IMR-90 (cell line): Measurements from ENCODE around the gene MDM2. TPM values are rescaled to one million over a fixed set of nuclear protein-coding genes. Genes with fewer than 3 reads are reported as not detected.

Experiments used
- ATAC-seq: fragments of 200-7000 bp; cut with Tn5 transposase; 2 replicates; pipeline ENCODE4 v1.9.1; 2020; ENCODE audit warnings: low read depth, mild to moderate bottlenecking, moderate library complexity
- BruUV-seq: library from RNA; stranded (reverse); fragments of 400-500 nt; replicated peaks from 2 replicates; lab custom pipeline; 2021; lab: Mats Ljungman, UMichigan
- CTCF ChIA-PET: fragments of 300-600 bp; formaldehyde crosslinking; extraction: SDS; loops from one replicate; lab custom pipeline; 2021; ENCODE audit warnings: antibody characterized with exemption; lab: Yijun Ruan, JAX
- POLR2A ChIA-PET: fragments of 300-600 bp; sonication (Branson Sonifier 250); formaldehyde crosslinking; loops from one replicate; lab custom pipeline; 2022; ENCODE audit warnings: antibody characterized with exemption; ENCODE audit not compliant: unreplicated experiment; lab: Charles Lee
- DNase-seq: peaks from one replicate; pipeline ENCODE4 v3.0.0; 2013
- H2AFZ ChIP-seq: replicated peaks from 2 replicates; pipeline ENCODE3; 2013; ENCODE audit warnings: low read length, mild to moderate bottlenecking; ENCODE audit not compliant: poor library complexity
- H2AK5ac ChIP-seq: 2 replicates; pipeline ENCODE4 v1.6.1; 2013; ENCODE audit warnings: low read depth, low read length, inconsistent platforms
- H2AK9ac ChIP-seq: replicated peaks from 2 replicates; pipeline ENCODE3; 2013; ENCODE audit warnings: mild to moderate bottlenecking, low read depth, low read length, moderate library complexity; ENCODE audit not compliant: poor library complexity
- H2BK120ac ChIP-seq: 2 replicates; pipeline ENCODE4 v1.6.1; 2013; ENCODE audit warnings: low read depth, low read length, inconsistent platforms
- H2BK15ac ChIP-seq: 3 replicates; pipeline ENCODE4 v1.6.1; 2013; ENCODE audit warnings: low read depth, low read length, inconsistent platforms
- H2BK20ac ChIP-seq: 2 replicates; pipeline ENCODE4 v1.6.1; 2013; ENCODE audit warnings: low read depth, mild to moderate bottlenecking, inconsistent platforms, low read length, moderate library complexity
- H2BK5ac ChIP-seq: 2 replicates; pipeline ENCODE4 v1.6.1; 2013; ENCODE audit warnings: mild to moderate bottlenecking, low read depth, low read length, inconsistent platforms; ENCODE audit not compliant: poor library complexity, severe bottlenecking
- H3K14ac ChIP-seq: replicated peaks from 2 replicates; pipeline ENCODE4 v1.6.1; 2013; ENCODE audit warnings: low read depth, low read length, inconsistent platforms
- H3K18ac ChIP-seq: 2 replicates; pipeline ENCODE4 v1.6.1; 2013; ENCODE audit warnings: low read depth, low read length, control low read depth
- H3K23ac ChIP-seq: 2 replicates; pipeline ENCODE4 v1.6.1; 2013; ENCODE audit warnings: low read depth, low read length, inconsistent platforms
- H3K27ac ChIP-seq: 2 replicates; pipeline ENCODE4 v1.5.1; 2013; ENCODE audit warnings: mild to moderate bottlenecking, control low read depth, low read length; ENCODE audit not compliant: insufficient read depth
- H3K27me3 ChIP-seq: 2 replicates; pipeline ENCODE4 v1.6.1; 2013; ENCODE audit warnings: low read length; ENCODE audit not compliant: control insufficient read depth, insufficient read depth
- H3K36me3 ChIP-seq: 2 replicates; pipeline ENCODE4 v1.6.1; 2013; ENCODE audit warnings: low read length, mixed read lengths; ENCODE audit not compliant: control insufficient read depth, insufficient read depth
- H3K4ac ChIP-seq: 2 replicates; pipeline ENCODE4 v1.6.1; 2013; ENCODE audit warnings: low read depth, low read length, inconsistent platforms
- H3K4me1 ChIP-seq: 2 replicates; pipeline ENCODE4 v1.6.1; 2013; ENCODE audit warnings: low read length, mixed read lengths; ENCODE audit not compliant: control insufficient read depth, insufficient read depth
- H3K4me2 ChIP-seq: 2 replicates; pipeline ENCODE4 v1.6.1; 2013; ENCODE audit warnings: low read depth, mild to moderate bottlenecking, control low read depth, low read length, moderate library complexity
- H3K4me3 ChIP-seq: 2 replicates; pipeline ENCODE4 v1.5.1; 2013; ENCODE audit warnings: low read depth, mild to moderate bottlenecking, control low read depth, low read length, moderate library complexity; ENCODE audit not compliant: insufficient read depth
- H3K56ac ChIP-seq: 2 replicates; pipeline ENCODE4 v1.6.1; 2013; ENCODE audit warnings: low read length, inconsistent platforms; ENCODE audit not compliant: insufficient read depth; ENCODE audit errors: extremely low read depth
- H3K79me1 ChIP-seq, 2 experiments: 2 replicates each; pipeline ENCODE4 v1.6.1; 2013; ENCODE audit warnings: low read length in 2 of 2, inconsistent platforms in 1 of 2, low read depth in 1 of 2
- H3K9ac ChIP-seq: 2 replicates; pipeline ENCODE4 v1.6.1; 2013; ENCODE audit warnings: low read depth, low read length, control low read depth
- H3K9me1 ChIP-seq: 2 replicates; pipeline ENCODE4 v1.6.1; 2013; ENCODE audit warnings: low read length, inconsistent platforms; ENCODE audit not compliant: insufficient read depth
- H3K9me3 ChIP-seq: 2 replicates; pipeline ENCODE4 v1.6.1; 2013; ENCODE audit warnings: low read length; ENCODE audit not compliant: control insufficient read depth, insufficient read depth
- H4K20me1 ChIP-seq: 2 replicates; pipeline ENCODE4 v1.6.1; 2013; ENCODE audit warnings: low read length, inconsistent platforms; ENCODE audit not compliant: insufficient read depth
- H4K5ac ChIP-seq: 2 replicates; pipeline ENCODE4 v1.6.1; 2013; ENCODE audit warnings: mild to moderate bottlenecking, low read depth, low read length, control low read depth
- H4K8ac ChIP-seq, 2 experiments: 2 replicates each; pipeline ENCODE4 v1.6.1; 2013; ENCODE audit warnings: low read depth in 2 of 2, low read length in 2 of 2, control low read depth in 1 of 2, inconsistent platforms in 1 of 2
- H4K91ac ChIP-seq: 2 replicates; pipeline ENCODE4 v1.6.1; 2013; ENCODE audit warnings: low read depth, low read length, inconsistent platforms; ENCODE audit not compliant: insufficient read depth
- CEBPB ChIP-seq: IDR thresholded peaks from 2 replicates; pipeline ENCODE4 v1.6.1; 2012; ENCODE audit warnings: low read depth, low read length, improper control_type of control experiment
- CHD1 ChIP-seq: IDR thresholded peaks from 2 replicates; pipeline ENCODE4 v1.6.1; 2012; ENCODE audit warnings: low read depth, low read length, improper control_type of control experiment
- CTCF ChIP-seq: conservative IDR thresholded peaks from 2 replicates; pipeline ENCODE4 v1.5.1; 2012; ENCODE audit warnings: mild to moderate bottlenecking, low read depth, low read length, improper control_type of control experiment
- FOS ChIP-seq: fragments of 150-350 bp; IDR thresholded peaks from 2 replicates; pipeline ENCODE4 v1.6.1; 2016; ENCODE audit warnings: low read depth, low read length
- MAFK ChIP-seq: IDR thresholded peaks from 2 replicates; pipeline ENCODE4 v1.6.1; 2012; ENCODE audit warnings: low read depth, low read length, improper control_type of control experiment
- MAZ ChIP-seq: IDR thresholded peaks from 2 replicates; pipeline ENCODE4 v1.6.1; 2012; ENCODE audit warnings: low read depth, mild to moderate bottlenecking, low read length, improper control_type of control experiment, moderate library complexity, borderline replicate concordance
- MXI1 ChIP-seq: IDR thresholded peaks from 2 replicates; pipeline ENCODE4 v1.6.1; 2012; ENCODE audit warnings: low read depth, mild to moderate bottlenecking, low read length, moderate library complexity, borderline replicate concordance
- NFE2L2 ChIP-seq: fragments of 150-350 bp; IDR thresholded peaks from 2 replicates; pipeline ENCODE4 v1.6.1; 2016; ENCODE audit warnings: low read depth, mild to moderate bottlenecking, low read length
- POLR2A ChIP-seq: IDR thresholded peaks from 2 replicates; pipeline ENCODE4 v1.6.1; 2012; ENCODE audit warnings: mild to moderate bottlenecking, low read depth, low read length
- RAD21 ChIP-seq: IDR thresholded peaks from 2 replicates; pipeline ENCODE4 v1.6.1; 2012; ENCODE audit warnings: low read length, improper control_type of control experiment
- RCOR1 ChIP-seq: IDR thresholded peaks from 2 replicates; pipeline ENCODE4 v1.6.1; 2012; ENCODE audit warnings: mild to moderate bottlenecking, low read length, improper control_type of control experiment; ENCODE audit not compliant: insufficient replicate concordance
- RFX5 ChIP-seq: IDR thresholded peaks from 2 replicates; pipeline ENCODE4 v1.8.0; 2012; ENCODE audit warnings: low read depth, mild to moderate bottlenecking, low read length, moderate library complexity
- SMC3 ChIP-seq: fragments of 150-350 bp; IDR thresholded peaks from 2 replicates; pipeline ENCODE4 v1.6.1; 2016; ENCODE audit warnings: low read depth, mild to moderate bottlenecking, antibody characterized with exemption, low read length, moderate library complexity
- WGBS, 2 experiments: methylation state at CpG; one replicate each; pipeline versions ENCODE4 v1.1.5 to v1.1.7; 2013; ENCODE audit warnings: missing lambda C conversion rate in 2 of 2; ENCODE audit not compliant: insufficient read length in 1 of 2; ENCODE audit errors: extremely low coverage in 2 of 2; 5-methylcytosine and 5-hydroxymethylcytosine counted together
- dilution Hi-C: fragments of 300-500 bp; cut with HindIII; formaldehyde crosslinking; loops from one replicate; pipeline ENCODE4 v1.14.3; 2018; ENCODE audit warnings: low sequenced_read_pairs; ENCODE audit not compliant: unreplicated experiment
- in situ Hi-C: fragments of 300-500 bp; cut with MboI; formaldehyde crosslinking; loops from 3 replicates; pipeline ENCODE4 v1.14.3; 2019; ENCODE audit warnings: low sequenced_read_pairs, inconsistent platforms, mixed read lengths
- intact Hi-C: fragments of 100-400 bp; cut with micrococcal nuclease; formaldehyde crosslinking; loops from 2 replicates; pipeline ENCODE4 v1.10.0; 2022
- polyA plus RNA-seq, 3 experiments: library from polyadenylated mRNA; depleted of rRNA; stranded (reverse); fragments of >200 nt; gene quantifications; 2 replicates each; pipeline ENCODE4 v1.2.3, GENCODE V29; 2012; ENCODE audit warnings: low replicate concordance in 1 of 3
- total RNA-seq: library from RNA; depleted of rRNA; stranded (reverse); fragments of >200 nt; gene quantifications from 2 replicates; pipeline ENCODE4 v1.2.3, GENCODE V29; 2012
- TF ChIP-seq, protein P1 (sequence below): fragments of 150-350 bp; IDR thresholded peaks from 2 replicates; pipeline ENCODE4 v1.6.1; 2017; ENCODE audit warnings: mild to moderate bottlenecking, antibody characterized with exemption, low read length, low read depth
- TF ChIP-seq, protein P2 (sequence below): fragments of 150-350 bp; IDR thresholded peaks from 2 replicates; pipeline ENCODE4 v1.6.1; 2016; ENCODE audit warnings: low read depth, mild to moderate bottlenecking, low read length, moderate library complexity, borderline replicate concordance

MDM2 gene
- total and polyA plus RNA-seq, 2 of the 4 experiments (the other 2 are of a cell fraction): 21.9 to 196 TPM

- in situ Hi-C loops (loop anchor here (25.0 kb wide), 1 partner anchor 755 kb away; the partner anchor contains the start of gene CCT2), intact Hi-C loops (no loop called here), dilution Hi-C loops (no loop called here)
- no peak for DNase-seq
- Histone ChIP-seq H3K4ac (no peak overlapping the region), H2AK9ac (no peak overlapping the region), H3K4me3 (no peak overlapping the region), H4K20me1 (peaks cover 50% of the 10 kb centered on the region), H2BK15ac (no peak overlapping the region), H4K8ac (no peak overlapping the region), H3K14ac (no peak overlapping the region), H3K9ac (no peak overlapping the region), H4K5ac (no peak overlapping the region), H2AK5ac (no peak overlapping the region), H3K79me1 (peaks cover 17 to 30% of the 10 kb centered on the region in 2 experiments), H3K4me2 (no peak overlapping the region), H4K91ac (no peak overlapping the region), H2BK5ac (no peak overlapping the region), H2BK20ac (no peak overlapping the region), H3K23ac (no peak overlapping the region), H3K56ac (no peak overlapping the region), H3K9me1 (0 out of 2 replicates have a peak, but pooled peaks cover 4% of the 10 kb centered on the region), H3K4me1 (peaks cover 2% of the 10 kb centered on the region), H3K18ac (no peak overlapping the region), H3K9me3 (no peaks in the 10 kb centered on the region), H2AFZ (no peak overlapping the region), H2BK120ac (no peak overlapping the region), H3K36me3 (peaks cover 51% of the 10 kb centered on the region), H3K27me3 (no peaks in the 10 kb centered on the region), H3K27ac (no peak overlapping the region)
- ChIA-PET POLR2A (no interaction called here), CTCF (interaction anchor here (0.6 kb wide), 2 partner anchors 21 to 358 kb away, joined by 4 read pairs; no protein-coding TSS in a partner anchor)
- ATAC-seq: peak; percentile 27
- BruUV-seq: no TSS peak
- no peak for TF ChIP-seq MXI1
- TF ChIP-seq POLR2A: no peak
- no peak for TF ChIP-seq CHD1
- TF ChIP-seq MAZ: no peak
- TF ChIP-seq, protein P1, sequence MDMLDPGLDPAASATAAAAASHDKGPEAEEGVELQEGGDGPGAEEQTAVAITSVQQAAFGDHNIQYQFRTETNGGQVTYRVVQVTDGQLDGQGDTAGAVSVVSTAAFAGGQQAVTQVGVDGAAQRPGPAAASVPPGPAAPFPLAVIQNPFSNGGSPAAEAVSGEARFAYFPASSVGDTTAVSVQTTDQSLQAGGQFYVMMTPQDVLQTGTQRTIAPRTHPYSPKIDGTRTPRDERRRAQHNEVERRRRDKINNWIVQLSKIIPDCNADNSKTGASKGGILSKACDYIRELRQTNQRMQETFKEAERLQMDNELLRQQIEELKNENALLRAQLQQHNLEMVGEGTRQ: no peak
- no peak for TF ChIP-seq RCOR1
- TF ChIP-seq CEBPB: no peak
- no peak for TF ChIP-seq SMC3
- no peak for TF ChIP-seq NFE2L2
- no peak for TF ChIP-seq FOS
- no peak for TF ChIP-seq CTCF
- TF ChIP-seq, protein P2, sequence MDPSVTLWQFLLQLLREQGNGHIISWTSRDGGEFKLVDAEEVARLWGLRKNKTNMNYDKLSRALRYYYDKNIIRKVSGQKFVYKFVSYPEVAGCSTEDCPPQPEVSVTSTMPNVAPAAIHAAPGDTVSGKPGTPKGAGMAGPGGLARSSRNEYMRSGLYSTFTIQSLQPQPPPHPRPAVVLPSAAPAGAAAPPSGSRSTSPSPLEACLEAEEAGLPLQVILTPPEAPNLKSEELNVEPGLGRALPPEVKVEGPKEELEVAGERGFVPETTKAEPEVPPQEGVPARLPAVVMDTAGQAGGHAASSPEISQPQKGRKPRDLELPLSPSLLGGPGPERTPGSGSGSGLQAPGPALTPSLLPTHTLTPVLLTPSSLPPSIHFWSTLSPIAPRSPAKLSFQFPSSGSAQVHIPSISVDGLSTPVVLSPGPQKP: no peak
- no peak for TF ChIP-seq RAD21
- TF ChIP-seq MAFK: no peak
- TF ChIP-seq RFX5: no peak
- no CpG with 5 or more reads among the region's 14 CpGs for WGBS, 2 experiments
Measured at GRCh38 chr12:68831751-68832503, 23.9 kb downstream of the MDM2 start.
